IMR-90 (cell line): ENCODE measurements around the gene ADRA2C.

ENCODE experiments used
- BHLHE40 ChIP-seq: fragments of 150-350 bp; IDR thresholded peaks from 2 replicates; pipeline ENCODE4 v1.6.1; 2016; ENCODE audit warnings: mild to moderate bottlenecking, low read depth, low read length
- CEBPB ChIP-seq: IDR thresholded peaks from 2 replicates; pipeline ENCODE4 v1.6.1; 2012; ENCODE audit warnings: low read depth, low read length, improper control_type of control experiment
- CHD1 ChIP-seq: IDR thresholded peaks from 2 replicates; pipeline ENCODE4 v1.6.1; 2012; ENCODE audit warnings: low read depth, low read length, improper control_type of control experiment
- MAFK ChIP-seq: IDR thresholded peaks from 2 replicates; pipeline ENCODE4 v1.6.1; 2012; ENCODE audit warnings: low read depth, low read length, improper control_type of control experiment
- MAZ ChIP-seq: IDR thresholded peaks from 2 replicates; pipeline ENCODE4 v1.6.1; 2012; ENCODE audit warnings: low read depth, mild to moderate bottlenecking, low read length, improper control_type of control experiment, moderate library complexity, borderline replicate concordance
- MXI1 ChIP-seq: IDR thresholded peaks from 2 replicates; pipeline ENCODE4 v1.6.1; 2012; ENCODE audit warnings: low read depth, mild to moderate bottlenecking, low read length, moderate library complexity, borderline replicate concordance
- POLR2A ChIP-seq: IDR thresholded peaks from 2 replicates; pipeline ENCODE4 v1.6.1; 2012; ENCODE audit warnings: mild to moderate bottlenecking, low read depth, low read length
- RAD21 ChIP-seq: IDR thresholded peaks from 2 replicates; pipeline ENCODE4 v1.6.1; 2012; ENCODE audit warnings: low read length, improper control_type of control experiment
- RCOR1 ChIP-seq: IDR thresholded peaks from 2 replicates; pipeline ENCODE4 v1.6.1; 2012; ENCODE audit warnings: mild to moderate bottlenecking, low read length, improper control_type of control experiment; ENCODE audit not compliant: insufficient replicate concordance
- RFX5 ChIP-seq: IDR thresholded peaks from 2 replicates; pipeline ENCODE4 v1.8.0; 2012; ENCODE audit warnings: low read depth, mild to moderate bottlenecking, low read length, moderate library complexity
- SMC3 ChIP-seq: fragments of 150-350 bp; IDR thresholded peaks from 2 replicates; pipeline ENCODE4 v1.6.1; 2016; ENCODE audit warnings: low read depth, mild to moderate bottlenecking, antibody characterized with exemption, low read length, moderate library complexity
- TF ChIP-seq, protein P1 (sequence below): conservative IDR thresholded peaks from 2 replicates; pipeline ENCODE4 v1.5.1; 2012; ENCODE audit warnings: mild to moderate bottlenecking, low read depth, low read length, improper control_type of control experiment

DNA sequence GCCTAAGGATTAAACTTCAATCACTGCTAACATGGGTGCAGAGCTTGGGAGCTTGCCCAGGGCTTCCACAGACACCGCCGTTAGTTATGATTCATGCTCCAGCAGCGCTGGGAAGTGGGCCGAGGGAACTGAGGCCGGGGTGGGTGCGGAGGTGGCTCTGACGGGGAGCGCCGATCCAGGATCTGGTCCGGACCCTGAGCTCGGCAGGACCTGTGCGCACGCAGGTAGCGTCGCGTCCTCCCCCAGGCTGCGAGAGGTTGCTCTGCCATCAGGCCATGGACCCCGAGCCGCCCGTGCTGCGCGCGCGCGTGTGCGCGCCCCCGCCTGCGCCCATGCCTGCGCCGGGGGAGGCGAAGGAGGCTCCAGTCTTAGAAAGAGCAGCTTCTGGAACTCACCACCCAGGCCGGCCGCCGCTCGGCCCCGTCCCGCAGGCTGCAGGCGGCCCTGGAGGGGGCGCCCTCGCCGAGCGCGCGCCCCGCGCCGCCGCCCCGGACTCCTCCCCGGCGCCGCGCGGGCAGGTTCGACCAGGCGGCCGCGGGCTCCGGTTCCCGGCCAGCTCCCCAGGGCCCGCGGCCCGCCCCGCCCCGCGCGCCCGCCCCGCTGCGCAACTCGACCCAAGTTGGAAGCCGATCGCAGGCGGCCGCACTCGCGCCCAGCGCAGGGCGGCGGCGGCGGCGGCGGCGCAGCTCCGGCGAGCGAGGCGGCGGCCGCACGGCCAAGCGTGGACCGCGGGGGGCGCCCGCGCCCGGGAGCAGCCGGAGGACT is 732 bp upstream of the ADRA2C start:
- TF ChIP-seq RFX5 (no peak), RCOR1 (no peak), MXI1 (no peak), CHD1 (no peak), MAZ (no peak), BHLHE40 (no peak), POLR2A (no peak), MAFK (no peak), SMC3 (no peak), RAD21 (no peak), CEBPB (no peak)
- TF ChIP-seq, protein P1, sequence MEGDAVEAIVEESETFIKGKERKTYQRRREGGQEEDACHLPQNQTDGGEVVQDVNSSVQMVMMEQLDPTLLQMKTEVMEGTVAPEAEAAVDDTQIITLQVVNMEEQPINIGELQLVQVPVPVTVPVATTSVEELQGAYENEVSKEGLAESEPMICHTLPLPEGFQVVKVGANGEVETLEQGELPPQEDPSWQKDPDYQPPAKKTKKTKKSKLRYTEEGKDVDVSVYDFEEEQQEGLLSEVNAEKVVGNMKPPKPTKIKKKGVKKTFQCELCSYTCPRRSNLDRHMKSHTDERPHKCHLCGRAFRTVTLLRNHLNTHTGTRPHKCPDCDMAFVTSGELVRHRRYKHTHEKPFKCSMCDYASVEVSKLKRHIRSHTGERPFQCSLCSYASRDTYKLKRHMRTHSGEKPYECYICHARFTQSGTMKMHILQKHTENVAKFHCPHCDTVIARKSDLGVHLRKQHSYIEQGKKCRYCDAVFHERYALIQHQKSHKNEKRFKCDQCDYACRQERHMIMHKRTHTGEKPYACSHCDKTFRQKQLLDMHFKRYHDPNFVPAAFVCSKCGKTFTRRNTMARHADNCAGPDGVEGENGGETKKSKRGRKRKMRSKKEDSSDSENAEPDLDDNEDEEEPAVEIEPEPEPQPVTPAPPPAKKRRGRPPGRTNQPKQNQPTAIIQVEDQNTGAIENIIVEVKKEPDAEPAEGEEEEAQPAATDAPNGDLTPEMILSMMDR = 0 out of 2 replicates have a peak, but pooled peaks have one; percentile 23
